NCI-H1436 treated with DMSO at 0.1 percent for 48 hours (cell line): Measurements from ENCODE around the gene PPP2R2C.

Experiments used
- DNase-seq: peaks from one replicate; lab custom pipeline; 2025; lab: John Stamatoyannopoulos, UW

Gene PPP2R2C

DNA sequence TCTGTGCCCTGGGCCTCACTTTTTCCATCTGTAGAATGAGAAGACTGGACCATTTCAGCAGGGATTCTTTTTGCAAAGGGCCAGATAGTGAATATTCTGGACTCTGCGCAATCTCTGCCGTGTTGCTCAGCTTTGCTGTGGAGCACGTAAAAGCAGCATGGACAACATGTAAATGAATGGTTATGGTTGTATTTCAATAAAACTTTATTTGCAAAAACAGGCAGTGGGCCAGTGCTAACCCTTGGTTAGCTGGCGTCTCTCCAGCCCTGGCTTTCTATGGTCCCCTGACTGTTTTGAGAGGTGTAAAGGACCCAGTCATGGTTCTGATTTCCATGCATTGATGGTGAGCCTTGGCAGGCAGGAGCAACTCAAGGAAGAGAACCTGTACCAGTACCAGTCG, 184.1 kb downstream of the PPP2R2C start:
- DNase-seq = no peak

DNA sequence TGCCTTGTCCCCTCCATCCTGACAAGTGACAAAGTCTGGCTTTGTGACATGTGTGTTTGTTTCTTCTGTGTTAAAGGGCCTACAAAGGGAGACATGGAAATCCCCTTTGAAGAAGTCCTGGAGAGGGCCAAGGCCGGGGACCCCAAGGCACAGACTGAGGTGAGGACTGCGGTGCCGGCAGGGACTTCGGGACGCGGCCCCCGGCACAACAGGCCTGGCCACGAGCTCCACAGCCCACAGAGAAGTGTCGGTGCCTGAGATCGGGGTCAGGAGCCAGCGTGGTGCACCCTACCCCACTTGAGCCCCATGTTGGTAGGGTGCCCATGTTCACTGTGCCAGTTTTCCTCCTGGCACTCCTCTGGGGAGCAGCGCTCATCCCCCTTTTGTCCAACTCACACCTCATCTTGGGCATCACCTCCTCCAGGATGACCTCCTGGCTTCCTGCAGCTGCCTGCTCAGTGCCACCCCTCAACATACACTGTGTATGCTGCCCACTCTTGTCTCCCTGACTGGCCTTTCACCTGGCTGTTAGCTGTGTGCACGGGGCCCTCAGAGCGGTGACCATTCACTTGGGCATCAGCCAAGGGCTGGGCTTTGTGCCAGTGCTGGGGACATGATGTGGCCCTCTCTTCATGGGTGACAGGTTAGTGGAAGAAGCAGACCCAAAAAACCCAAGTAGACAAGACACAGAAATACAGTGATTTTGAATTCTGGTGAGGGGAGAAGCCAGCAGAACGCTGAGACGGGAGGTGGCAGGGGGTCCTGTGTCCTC, 185.2 kb downstream of the PPP2R2C start:
- no peak for DNase-seq

DNA sequence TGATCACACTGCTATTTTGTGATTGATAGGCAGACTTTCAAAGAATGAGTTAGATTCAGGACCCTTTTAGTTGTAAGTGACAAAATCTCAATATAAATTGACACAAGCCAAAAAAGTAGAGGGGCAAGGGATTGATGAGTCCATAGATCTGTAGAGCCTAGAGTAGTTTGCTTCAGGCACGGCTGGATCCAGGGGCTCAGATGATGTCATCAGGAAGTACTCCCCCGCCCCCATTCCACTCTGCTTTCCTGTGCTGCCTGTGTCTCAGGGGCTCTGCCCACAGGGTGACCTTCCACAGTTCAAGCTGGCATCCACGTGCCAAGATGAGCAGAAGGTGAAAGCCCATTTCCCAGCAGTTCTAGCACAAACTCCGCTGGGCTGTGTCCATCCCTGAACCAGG, 189.1 kb downstream of the PPP2R2C start:
- no peak for DNase-seq

DNA sequence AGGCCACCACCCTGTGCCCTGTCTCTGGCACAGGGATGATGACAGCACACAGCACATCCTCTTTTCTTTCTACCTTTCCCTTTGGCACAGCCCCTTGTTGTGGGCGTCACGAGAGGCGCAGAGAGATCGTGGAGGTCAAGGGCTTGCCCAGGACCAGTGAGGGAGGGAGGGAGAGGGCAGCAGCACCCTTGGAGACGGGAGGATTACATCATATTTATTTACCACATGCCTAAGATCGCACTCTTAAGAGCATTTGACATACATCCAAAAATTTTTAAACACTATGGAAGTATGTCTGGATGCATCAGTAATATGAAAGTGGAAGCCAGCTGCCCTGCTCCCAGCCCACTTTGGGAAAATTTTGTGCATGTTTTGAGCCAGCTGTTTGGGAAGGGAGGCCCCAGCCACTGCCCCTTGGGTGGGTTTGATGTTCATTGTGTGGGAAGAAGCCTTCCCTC, 190.1 kb downstream of the PPP2R2C start:
- no peak for DNase-seq

DNA sequence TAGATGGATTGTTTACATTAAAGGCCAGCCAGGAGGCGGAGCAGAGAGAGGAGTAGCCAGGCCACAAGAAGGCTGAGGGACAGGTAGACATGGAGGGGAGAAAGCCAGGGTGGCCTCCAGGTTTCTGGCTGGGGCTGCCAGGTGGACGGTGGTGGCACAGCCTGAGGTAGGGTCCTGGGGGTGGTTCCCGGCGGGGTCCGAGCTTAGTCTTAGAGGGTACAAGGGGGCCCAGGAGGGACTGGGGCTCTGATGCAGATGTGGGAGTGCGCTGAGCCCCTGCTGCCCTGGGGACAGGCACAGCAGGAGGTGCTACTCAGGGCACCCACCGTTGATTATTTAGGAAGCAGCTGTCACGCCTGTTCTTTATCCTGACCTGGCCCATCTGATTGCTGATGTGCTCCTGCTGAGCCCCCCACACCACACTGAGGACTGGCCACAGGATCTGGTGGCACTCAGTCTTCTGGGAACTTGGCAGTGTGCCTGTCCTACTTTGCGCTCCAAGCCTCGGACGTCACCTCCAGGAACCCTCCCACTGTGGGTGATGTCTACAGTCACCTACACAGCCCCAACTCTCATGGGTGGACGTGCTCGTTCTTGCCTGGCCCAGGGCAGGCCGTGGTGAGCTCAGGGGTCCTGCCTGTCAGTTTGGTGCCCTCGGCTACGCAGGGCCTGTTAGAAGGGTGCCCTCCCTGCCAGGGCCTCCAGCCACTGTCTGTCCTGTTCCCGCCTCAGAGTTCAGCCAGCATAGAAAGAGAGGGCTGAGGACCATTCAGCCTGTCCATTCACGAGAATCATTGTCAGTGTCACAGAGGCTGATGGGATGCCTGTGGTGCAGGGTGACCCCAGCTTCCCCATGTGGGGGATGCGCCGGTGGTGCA, 190.7 kb downstream of the PPP2R2C start:
- DNase-seq = no peak

DNA sequence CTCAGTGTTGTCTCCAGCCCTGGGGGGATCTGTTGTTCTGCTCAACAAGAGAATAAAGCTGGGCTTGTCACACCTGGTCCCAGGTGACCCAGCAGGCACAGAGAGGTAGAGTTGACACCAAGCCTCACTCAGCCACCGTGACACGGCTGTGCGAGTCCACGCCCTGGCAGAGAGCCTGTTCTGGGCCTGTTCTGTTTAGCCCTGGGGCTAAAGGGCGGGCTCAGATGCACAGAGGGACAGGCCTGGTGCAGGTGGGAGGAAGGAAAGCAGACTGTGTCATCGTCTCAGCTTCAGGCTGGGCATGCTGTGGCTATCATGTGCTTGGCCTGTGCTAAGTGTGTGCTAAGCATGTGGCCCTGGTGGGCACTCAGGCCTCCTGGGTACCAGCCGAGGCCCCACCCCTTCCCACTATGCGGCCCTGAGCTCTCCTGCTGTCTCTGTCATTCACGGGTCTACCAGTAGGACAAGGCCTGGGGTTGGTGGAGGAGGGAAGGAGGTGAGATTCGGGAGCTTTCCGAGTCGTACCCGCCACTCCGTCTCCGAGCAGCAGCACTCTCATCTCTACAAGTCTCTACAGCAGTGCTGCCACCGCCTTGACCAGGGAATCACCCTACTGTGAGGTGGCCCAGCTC, 191.9 kb downstream of the PPP2R2C start:
- no peak for DNase-seq

DNA sequence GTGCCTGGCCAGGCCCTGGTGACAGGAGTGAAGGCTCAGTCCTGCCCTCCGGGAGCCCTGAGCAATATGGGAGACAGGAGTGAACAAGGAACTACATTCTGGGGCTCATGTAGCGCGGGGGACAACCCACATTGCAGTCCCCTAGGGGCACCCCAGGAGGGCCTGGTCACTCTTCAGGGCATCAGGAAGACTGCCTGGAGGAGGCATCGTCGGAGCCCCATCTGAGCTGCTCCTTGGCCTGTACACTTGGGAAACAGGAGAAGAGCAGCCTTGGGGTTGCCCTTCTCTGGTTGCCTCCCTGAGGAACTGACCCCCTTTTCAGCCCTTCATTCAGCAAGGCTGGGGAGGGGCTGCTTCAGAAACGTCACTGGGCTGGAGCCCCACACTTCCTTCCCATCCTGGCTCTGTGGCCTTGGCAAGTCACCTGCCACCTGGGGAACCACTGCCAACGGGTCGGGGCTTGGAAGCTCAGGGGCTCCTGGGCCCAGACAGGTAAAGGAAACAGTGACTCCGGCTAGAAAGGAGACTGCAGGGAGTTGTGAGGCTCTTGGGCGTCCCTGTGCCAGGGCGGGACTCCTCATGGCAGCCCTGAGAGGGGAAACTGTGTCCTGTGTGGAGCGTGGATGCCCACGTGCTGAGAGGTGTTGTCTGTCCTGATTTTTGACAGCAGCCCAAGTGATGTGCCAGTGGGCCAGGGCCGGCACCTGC, 192.7 kb downstream of the PPP2R2C start:
- no peak for DNase-seq

DNA sequence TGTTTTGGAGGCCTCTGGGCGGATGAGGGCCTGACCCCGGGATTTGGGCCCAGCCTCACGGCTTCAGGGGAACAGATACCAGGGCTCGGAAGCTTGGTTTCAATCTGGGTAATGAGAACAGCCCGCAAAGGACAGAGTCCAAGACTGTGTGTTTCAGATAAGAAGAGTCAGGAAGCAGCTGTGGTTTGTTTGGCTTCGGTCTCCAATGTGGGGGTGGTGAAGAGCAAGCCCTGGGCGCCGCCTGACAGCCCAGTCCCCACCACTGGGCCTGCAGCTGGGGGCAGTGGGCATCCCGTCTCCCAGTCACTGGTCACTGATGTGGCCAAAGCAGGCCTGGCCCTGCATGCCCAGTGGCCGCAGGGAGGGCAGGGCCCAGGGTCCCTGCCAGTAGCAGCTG, 193.6 kb downstream of the PPP2R2C start:
- no peak for DNase-seq

DNA sequence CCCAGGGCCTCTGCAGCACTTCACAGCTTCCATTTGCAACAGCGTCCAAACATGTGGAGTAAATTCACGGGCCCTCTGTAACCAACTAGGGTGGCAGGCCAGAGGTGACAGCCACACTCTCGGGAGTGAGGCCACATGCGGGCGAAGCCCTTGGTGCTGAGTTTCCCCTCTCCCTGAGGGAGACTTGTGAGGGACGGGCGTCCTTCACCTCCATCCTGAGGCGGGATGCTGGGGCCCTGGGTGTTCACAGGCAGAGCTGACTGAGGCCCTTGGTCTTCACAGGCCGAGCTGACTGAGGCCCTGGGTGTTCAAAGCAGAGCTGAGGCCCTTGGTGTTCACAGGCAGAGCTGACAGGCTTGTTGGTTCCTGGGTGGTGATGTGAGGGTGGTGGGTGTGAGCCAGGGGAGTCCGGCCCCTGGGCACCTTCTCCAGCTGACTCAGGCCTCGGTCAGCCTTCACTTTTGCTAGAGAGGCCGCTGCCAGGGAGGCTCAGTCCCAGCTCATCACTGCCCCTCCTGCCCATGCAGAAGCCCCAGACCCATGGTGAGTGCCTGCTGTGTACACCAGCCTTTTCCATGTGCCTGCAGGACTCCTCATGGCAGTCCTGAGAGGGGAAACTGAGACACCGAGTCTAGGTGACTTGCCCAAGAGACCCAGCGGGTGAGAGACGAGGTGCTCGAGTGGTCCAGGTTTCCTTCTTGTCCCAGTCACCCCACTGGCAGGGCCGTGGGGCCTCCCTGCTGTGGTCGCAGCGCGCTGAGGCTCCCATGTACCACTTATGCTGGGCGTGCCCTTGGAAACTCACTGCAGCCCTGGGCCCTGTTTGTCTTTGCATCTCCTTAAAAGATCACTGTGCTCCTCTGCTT, 194.2 kb downstream of the PPP2R2C start:
- DNase-seq = no peak

DNA sequence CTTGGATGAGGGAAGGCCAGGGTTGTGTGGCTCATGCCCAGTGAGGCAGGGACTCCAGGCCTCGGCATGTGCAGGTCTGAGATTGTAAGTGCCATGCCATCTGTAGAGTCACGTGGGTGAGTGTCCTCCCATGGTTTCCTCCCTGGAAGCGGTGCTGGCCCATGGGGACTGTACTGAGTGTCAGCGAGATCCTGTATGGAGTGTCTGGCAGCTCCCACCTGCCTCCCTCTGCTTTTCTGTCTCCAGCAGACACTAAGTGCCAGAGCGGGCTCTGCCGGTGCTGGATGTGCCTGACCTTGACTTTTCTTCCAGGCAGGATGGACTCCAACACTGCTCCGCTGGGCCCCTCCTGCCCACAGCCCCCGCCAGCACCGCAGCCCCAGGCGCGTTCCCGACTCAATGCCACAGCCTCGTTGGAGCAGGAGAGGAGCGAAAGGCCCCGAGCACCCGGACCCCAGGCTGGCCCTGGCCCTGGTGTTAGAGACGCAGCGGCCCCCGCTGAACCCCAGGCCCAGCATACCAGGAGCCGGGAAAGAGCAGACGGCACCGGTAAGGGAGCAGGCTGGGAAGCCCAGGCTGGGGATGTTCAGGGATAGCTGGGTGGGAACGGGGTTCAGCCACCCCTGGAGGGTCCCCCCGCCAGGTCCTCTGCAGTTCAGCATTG, 195.1 kb downstream of the PPP2R2C start:
- DNase-seq = no peak

DNA sequence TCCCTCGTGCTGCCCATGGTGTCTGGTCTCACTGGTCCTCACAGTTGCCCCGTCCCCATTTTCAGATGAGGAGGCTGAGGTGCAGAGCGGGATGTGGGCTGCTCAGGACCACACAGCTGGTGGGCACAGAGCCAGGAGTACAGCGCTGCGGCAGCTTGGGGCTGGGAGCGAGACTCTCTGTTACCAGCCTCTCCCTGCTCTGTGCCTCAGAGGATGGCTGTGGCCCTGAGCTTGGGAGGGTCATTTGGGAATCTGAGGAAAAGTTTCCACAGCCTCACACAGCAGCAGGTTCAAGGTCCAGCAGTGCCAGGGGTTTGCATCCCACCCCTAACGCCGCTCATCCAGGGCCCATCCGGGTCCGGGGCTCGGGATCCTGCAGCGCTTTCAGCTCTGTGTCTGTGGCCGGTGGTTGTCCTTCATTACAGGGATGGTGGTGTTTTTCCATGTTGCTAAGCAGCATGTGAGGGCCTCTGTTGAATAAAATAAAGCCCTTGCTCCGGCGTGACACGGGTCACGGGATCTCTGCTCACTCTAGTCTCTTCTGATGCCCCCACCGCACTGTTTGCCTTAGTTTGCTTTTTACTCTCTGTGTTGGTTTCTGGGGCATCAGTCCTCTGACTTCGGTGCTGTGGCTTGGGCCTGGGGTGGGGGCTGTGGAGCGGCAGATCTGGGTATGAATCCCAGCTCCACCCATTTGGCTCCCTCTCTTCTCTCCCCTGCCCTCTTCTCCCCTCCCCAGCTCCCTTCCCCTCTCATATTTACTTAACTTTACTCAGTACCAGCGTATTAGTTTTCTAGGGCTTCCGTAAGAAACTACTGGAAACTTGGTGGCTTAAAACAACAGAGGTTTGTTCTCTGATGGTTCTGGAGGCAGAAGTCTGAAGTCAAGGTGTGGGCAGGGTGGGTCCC, 196.3 kb downstream of the PPP2R2C start:
- DNase-seq = no peak

DNA sequence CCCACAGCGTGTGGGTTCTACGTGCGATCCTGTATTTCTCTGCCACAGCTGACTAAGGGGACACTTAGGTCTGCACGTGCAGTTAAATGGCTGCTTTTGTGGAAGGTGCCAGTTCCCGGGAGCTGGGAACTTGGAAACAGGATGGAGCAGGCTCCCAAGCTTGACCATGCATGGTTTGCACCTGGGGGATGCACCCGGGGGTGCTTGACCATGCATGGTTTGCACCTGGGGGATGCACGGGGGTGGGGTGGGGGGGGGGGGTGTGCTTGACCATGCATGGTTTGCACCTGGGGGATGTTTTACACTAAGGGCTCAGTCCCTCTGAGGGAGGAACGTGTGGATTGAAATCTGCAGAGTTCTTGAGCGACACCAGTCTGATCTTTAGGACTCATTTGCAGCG, 197.1 kb downstream of the PPP2R2C start:
- DNase-seq = no peak

DNA sequence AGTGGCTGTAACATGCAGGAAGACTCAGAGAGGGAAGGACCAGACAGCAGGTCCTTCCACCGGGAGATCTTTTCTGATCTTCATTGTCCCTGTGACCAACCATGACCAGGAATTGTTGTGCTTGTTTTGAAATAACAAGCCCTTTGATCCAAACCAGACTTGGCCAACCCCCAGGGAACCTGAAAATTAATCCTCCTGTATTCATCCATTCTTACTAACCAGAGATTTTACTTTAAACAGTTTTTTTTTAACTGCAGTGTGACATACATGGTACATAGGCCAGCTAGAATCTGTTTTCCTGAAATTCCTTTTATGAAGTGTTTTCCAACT, 198.8 kb downstream of the PPP2R2C start:
- no peak for DNase-seq

DNA sequence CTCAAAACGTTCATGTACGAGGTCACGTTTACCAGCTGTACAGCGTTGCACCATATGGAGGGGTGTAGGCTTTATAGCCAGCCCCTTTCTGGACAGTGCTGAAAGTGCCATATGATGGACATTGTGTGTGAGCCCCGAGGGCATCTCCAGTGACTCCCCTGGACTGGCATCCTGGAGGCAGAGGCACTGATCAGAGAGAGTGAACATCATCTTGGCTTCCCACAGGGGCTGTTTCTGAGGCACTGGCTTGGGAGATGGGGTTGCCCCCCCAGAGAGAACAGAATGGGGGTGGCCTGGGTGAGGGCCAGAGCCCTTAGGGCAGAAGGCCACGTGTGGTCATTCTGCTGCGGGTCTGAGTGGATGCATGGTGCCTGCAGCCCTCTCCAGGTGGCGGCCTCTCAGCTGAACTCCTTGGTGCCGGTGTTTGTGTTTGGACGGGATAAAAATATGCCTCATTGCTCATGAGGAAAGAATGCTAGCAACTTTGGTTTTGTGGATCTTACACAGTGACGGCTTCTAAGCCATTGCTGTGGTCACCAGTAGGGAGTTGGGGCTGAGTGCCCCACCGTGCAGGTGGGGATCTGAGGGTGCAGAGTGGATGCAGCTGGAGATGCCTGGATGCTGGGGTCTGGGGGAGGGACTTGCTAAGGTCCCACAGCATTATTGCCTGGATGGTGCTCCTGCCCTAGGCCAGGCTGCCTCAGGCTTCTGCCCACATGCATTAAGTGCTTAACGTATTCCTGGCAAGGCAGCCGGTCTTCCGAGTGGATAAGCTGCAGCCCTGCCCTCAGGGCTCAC, 199.4 kb downstream of the PPP2R2C start:
- DNase-seq = no peak

DNA sequence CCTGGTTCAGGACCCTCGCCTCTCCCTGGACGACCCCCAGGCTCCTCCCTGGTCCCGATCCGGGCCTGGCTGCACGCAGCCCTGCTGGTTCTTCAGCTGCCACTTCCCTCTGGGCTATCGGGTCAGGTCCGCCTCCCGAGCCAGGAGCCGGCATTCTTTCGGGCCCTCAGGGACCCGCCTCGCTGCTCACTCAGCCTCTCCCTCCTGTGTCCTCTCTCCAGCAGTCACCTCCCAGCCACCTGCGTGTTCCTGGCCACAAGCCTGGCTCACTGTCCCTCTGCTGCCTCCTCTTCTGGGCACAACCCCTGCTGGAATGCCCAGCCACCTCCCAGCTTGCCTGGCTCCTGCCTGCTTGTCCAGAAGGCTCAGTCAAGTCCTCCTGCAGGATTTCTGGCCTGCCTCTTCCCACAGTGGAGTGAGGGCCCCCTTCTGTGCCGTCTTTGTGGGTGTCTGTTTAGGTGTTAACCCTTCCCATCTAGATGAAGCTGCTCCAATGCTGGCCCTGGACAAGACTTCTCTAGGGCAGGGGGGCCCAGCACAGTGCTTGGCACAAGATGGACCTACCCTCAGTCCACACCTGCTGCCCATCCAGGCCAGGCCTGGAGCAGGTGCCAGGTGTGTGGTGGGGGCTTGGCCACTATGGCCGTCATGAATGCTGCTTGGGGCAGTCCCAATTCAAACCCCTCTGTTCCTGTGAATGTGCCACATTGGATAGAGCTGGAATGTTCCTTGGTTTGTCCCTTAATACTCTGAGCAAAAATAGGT, 200.5 kb downstream of the PPP2R2C start:
- DNase-seq = no peak

DNA sequence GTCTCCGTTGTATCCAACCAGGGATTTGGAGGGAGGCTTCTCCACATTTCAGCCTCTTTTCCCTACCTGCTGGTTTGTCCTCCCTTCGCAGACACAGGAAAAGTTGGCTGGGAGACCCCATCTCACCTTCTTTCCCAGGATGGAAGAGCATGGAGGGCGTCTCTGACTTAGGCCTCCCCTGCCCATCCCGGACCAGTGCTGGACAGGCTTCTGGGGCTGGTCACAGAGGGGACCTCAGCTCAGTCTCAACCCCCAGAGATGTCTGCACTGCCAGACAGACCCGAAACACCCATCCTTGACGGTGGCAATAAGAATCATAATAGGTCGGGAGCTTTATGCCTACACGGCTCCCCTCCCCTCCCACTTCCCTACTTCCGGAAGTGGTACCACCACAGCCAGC, 201.2 kb downstream of the PPP2R2C start:
- no peak for DNase-seq

DNA sequence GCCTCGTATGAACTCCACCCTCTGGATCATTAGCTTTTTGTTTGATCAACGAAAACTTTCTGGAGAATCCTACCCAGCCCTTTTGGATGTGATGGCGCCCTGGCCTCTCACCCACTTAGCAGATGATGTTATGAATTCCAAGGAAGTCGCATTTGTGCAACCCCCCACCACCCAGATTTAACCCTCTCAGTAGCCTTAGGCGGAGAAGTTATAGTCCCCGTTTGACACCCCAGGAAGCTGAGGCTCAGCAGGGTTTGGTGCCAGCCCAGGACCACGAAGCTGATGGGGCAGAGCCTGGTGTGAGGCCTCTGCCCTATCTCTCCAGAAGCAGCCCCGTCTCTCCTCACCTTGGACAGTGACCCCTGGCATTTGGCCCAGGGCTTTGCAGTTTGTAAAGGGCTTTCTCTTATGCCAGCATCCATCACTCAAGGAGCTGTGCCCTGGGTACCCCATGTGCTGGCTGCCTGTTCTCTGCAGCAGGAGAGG, 201.7 kb downstream of the PPP2R2C start:
- no peak for DNase-seq
